ENCODE results near the gene SLC10A1. TPM values are rescaled to one million over a fixed set of nuclear protein-coding genes. Genes with fewer than 3 reads are reported as not detected.

The SLC10A1 gene
- total RNA-seq, 1 experiment from 2014 or later, result not detected

DNA sequence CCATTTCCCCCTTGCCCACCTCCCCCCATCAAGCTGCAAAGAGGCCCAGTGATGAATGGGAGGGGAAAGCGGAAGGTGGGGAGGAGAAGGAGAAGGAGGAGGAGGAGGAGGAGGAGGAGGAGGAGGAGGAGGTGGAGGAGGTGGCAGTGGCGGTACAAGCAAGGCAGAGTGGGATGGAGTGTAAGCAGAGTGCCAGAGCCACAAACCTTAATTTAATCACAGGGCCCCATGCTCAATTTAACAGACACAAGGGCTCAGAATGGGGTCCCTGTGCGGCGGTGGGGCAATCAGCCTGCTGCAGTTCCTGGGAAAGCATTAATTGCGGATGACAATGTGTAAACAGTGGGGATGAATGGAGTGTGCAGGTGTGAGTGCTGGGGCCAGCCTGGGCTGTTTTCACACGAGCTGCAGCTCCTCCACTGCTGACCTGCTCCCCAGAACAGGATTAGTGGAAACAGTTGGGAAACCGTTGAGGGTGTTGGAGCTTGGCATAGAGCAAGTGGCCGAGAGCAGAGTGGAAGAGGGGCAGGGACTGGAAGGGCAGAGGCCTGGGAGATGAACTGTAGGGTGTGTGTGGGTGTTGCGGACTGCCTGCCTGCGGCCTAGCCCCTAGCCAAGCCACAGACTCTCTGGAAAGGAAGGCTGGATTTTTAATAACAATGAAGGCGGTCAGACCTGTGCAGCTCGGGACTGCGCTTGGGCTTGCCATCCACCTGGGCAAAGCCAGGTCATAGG is 45.8 kb upstream of the SLC10A1 start:
- H3K36me3 ChIP-seq (ENCODE audit: control insufficient read depth in 1 of 2, insufficient read depth in 2 of 2, low read length in 2 of 2), result no peaks in the 10 kb centered on the region
- H3K27ac ChIP-seq (ENCODE audit: low read depth, low read length), result no peak overlapping the region
- no TSS peak for BruUV-seq (replicated peaks)
- TF ChIP-seq ELF1 (IDR thresholded peaks at IDR 0.05; ENCODE audit: borderline replicate concordance, low read depth) (no peak), RAD21 (IDR thresholded peaks at IDR 0.05; ENCODE audit: low read depth) (no peak), ZFX (IDR thresholded peaks at IDR 0.05) (no peak), EZH2phosphoT487 (IDR thresholded peaks at IDR 0.05; ENCODE audit: borderline replicate concordance) (no peak)
- TF ChIP-seq, protein P1, sequence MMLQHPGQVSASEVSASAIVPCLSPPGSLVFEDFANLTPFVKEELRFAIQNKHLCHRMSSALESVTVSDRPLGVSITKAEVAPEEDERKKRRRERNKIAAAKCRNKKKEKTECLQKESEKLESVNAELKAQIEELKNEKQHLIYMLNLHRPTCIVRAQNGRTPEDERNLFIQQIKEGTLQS (IDR thresholded peaks at IDR 0.05), result no peak
- ChIA-PET RAD21 (ENCODE audit: low non-redundant PET in 1 of 2, low total read pairs in 2 of 2, uncharacterized antibody in 2 of 2, unreplicated experiment in 2 of 2) (no interaction called here), CTCF (no interaction called here), POLR2A (no interaction called here)
- no peak for ATAC-seq
- H3K79me2 ChIP-seq (ENCODE audit: insufficient read depth, low read length), result no peaks in the 10 kb centered on the region
- H4K20me1 ChIP-seq (ENCODE audit: insufficient read depth), result no peaks in the 10 kb centered on the region
- no peak overlapping the region for H3K9ac ChIP-seq (ENCODE audit: low read length)
- intact Hi-C loops (cut with micrococcal nuclease), result no loop called here
- H3K9me2 ChIP-seq (ENCODE audit: insufficient read depth), result no peaks in the 10 kb centered on the region
- no peak for DNase-seq (ENCODE audit: low read depth, low spot score)
- H3K4me2 ChIP-seq (ENCODE audit: low read length), result no peak overlapping the region
- H3K4me3 ChIP-seq (replicated peaks in 1 of 2; ENCODE audit: low read depth in 1 of 2, low read length in 2 of 2), result no peak overlapping the region
- H2AFZ ChIP-seq (ENCODE audit: low read depth, low read length, poor library complexity, severe bottlenecking), result no peak overlapping the region
- H3K9me3 ChIP-seq (ENCODE audit: control insufficient read depth in 1 of 2, insufficient read depth in 1 of 2, low read depth in 1 of 2, low read length in 2 of 2), result no peaks in the 10 kb centered on the region
- peaks cover 52% of the 10 kb centered on the region for H3K27me3 ChIP-seq (ENCODE audit: insufficient read depth, low read length)
- no peaks in the 10 kb centered on the region for H3K4me1 ChIP-seq (ENCODE audit: control insufficient read depth in 1 of 2, insufficient read depth in 2 of 2, low read length in 2 of 2)

DNA sequence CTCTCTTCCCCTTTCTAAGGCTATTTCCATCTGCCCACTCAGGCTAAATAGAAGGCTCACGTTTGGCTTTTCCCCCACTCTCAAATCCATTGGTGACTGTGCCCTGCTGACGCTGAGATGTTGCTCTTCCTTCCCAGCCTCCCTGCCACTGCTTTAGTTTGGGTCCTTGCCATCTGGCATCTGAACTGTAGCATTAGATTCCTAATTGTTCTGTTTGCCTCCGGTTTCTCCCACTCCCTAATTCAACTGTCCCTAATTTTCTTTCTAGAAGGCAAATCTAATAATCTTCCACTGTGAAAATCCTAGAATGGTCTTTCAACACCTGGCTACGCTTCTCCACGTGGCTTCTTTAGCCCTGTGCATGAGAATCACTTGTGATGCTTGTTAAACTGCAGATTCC is 44.6 kb upstream of the SLC10A1 start:
- no peak overlapping the region for H3K4me3 ChIP-seq (replicated peaks in 1 of 2; ENCODE audit: low read depth in 1 of 2, low read length in 2 of 2)
- ChIA-PET RAD21 (ENCODE audit: low non-redundant PET in 1 of 2, low total read pairs in 2 of 2, uncharacterized antibody in 2 of 2, unreplicated experiment in 2 of 2) (no interaction called here), CTCF (no interaction called here), POLR2A (no interaction called here)
- H3K36me3 ChIP-seq (ENCODE audit: control insufficient read depth in 1 of 2, insufficient read depth in 2 of 2, low read length in 2 of 2), result no peaks in the 10 kb centered on the region
- no peak overlapping the region for H3K9ac ChIP-seq (ENCODE audit: low read length)
- ATAC-seq, result no peak
- intact Hi-C loops (cut with micrococcal nuclease), result no loop called here
- H3K4me2 ChIP-seq (ENCODE audit: low read length), result no peak overlapping the region
- no peaks in the 10 kb centered on the region for H3K9me2 ChIP-seq (ENCODE audit: insufficient read depth)
- H3K27me3 ChIP-seq (ENCODE audit: insufficient read depth, low read length), result peaks cover 52% of the 10 kb centered on the region
- DNase-seq (ENCODE audit: low read depth, low spot score), result no peak
- BruUV-seq (replicated peaks), result no TSS peak
- H3K27ac ChIP-seq (ENCODE audit: low read depth, low read length), result no peak overlapping the region
- no peaks in the 10 kb centered on the region for H4K20me1 ChIP-seq (ENCODE audit: insufficient read depth)
- no peaks in the 10 kb centered on the region for H3K79me2 ChIP-seq (ENCODE audit: insufficient read depth, low read length)
- H3K4me1 ChIP-seq (ENCODE audit: control insufficient read depth in 1 of 2, insufficient read depth in 2 of 2, low read length in 2 of 2), result no peaks in the 10 kb centered on the region
- no peak overlapping the region for H2AFZ ChIP-seq (ENCODE audit: low read depth, low read length, poor library complexity, severe bottlenecking)
- no peaks in the 10 kb centered on the region for H3K9me3 ChIP-seq (ENCODE audit: control insufficient read depth in 1 of 2, insufficient read depth in 1 of 2, low read depth in 1 of 2, low read length in 2 of 2)
- TF ChIP-seq EZH2phosphoT487 (IDR thresholded peaks at IDR 0.05; ENCODE audit: borderline replicate concordance), result no peak
- TF ChIP-seq JUND (IDR thresholded peaks at IDR 0.05), result no peak
- no peak for TF ChIP-seq SIN3A (IDR thresholded peaks at IDR 0.05; ENCODE audit: low read depth)
- no peak for TF ChIP-seq EZH2 (IDR thresholded peaks at IDR 0.05)
- TF ChIP-seq, protein P2, sequence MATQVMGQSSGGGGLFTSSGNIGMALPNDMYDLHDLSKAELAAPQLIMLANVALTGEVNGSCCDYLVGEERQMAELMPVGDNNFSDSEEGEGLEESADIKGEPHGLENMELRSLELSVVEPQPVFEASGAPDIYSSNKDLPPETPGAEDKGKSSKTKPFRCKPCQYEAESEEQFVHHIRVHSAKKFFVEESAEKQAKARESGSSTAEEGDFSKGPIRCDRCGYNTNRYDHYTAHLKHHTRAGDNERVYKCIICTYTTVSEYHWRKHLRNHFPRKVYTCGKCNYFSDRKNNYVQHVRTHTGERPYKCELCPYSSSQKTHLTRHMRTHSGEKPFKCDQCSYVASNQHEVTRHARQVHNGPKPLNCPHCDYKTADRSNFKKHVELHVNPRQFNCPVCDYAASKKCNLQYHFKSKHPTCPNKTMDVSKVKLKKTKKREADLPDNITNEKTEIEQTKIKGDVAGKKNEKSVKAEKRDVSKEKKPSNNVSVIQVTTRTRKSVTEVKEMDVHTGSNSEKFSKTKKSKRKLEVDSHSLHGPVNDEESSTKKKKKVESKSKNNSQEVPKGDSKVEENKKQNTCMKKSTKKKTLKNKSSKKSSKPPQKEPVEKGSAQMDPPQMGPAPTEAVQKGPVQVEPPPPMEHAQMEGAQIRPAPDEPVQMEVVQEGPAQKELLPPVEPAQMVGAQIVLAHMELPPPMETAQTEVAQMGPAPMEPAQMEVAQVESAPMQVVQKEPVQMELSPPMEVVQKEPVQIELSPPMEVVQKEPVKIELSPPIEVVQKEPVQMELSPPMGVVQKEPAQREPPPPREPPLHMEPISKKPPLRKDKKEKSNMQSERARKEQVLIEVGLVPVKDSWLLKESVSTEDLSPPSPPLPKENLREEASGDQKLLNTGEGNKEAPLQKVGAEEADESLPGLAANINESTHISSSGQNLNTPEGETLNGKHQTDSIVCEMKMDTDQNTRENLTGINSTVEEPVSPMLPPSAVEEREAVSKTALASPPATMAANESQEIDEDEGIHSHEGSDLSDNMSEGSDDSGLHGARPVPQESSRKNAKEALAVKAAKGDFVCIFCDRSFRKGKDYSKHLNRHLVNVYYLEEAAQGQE (IDR thresholded peaks at IDR 0.05; ENCODE audit: low read depth), result no peak
- TF ChIP-seq CBX3 (IDR thresholded peaks at IDR 0.05; ENCODE audit: low read depth), result no peak
- TF ChIP-seq, protein P3, sequence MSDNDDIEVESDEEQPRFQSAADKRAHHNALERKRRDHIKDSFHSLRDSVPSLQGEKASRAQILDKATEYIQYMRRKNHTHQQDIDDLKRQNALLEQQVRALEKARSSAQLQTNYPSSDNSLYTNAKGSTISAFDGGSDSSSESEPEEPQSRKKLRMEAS (IDR thresholded peaks at IDR 0.05), result no peak
- TF ChIP-seq, protein P4, sequence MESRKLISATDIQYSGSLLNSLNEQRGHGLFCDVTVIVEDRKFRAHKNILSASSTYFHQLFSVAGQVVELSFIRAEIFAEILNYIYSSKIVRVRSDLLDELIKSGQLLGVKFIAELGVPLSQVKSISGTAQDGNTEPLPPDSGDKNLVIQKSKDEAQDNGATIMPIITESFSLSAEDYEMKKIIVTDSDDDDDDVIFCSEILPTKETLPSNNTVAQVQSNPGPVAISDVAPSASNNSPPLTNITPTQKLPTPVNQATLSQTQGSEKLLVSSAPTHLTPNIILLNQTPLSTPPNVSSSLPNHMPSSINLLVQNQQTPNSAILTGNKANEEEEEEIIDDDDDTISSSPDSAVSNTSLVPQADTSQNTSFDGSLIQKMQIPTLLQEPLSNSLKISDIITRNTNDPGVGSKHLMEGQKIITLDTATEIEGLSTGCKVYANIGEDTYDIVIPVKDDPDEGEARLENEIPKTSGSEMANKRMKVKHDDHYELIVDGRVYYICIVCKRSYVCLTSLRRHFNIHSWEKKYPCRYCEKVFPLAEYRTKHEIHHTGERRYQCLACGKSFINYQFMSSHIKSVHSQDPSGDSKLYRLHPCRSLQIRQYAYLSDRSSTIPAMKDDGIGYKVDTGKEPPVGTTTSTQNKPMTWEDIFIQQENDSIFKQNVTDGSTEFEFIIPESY (IDR thresholded peaks at IDR 0.05; ENCODE audit: extremely low read depth, insufficient replicate concordance, low read length), result no peak
- TF ChIP-seq POLR2A (IDR thresholded peaks at IDR 0.05; ENCODE audit: borderline replicate concordance, extremely low read depth, insufficient read depth, insufficient read length), result no peak
- no peak for TF ChIP-seq ZFX (IDR thresholded peaks at IDR 0.05)
- no peak for TF ChIP-seq CEBPB (IDR thresholded peaks at IDR 0.05; ENCODE audit: low read depth)
- no peak for TF ChIP-seq EGR1 (IDR thresholded peaks at IDR 0.05; ENCODE audit: low read depth)
- no peak for TF ChIP-seq ELF1 (IDR thresholded peaks at IDR 0.05; ENCODE audit: borderline replicate concordance, low read depth)
- no peak for TF ChIP-seq RAD21 (IDR thresholded peaks at IDR 0.05; ENCODE audit: low read depth)

All from HCT116 (cell line).